HG03442 (cell line): ENCODE results near the gene CASP9.

Source experiments
- ATAC-seq: cut with Tn5 transposase; IDR thresholded peaks from one replicate; pipeline ENCODE4 v1.9.1; 2021; ENCODE audit warnings: mild to moderate bottlenecking, moderate library complexity; ENCODE audit not compliant: unreplicated experiment

CASP9 gene

DNA sequence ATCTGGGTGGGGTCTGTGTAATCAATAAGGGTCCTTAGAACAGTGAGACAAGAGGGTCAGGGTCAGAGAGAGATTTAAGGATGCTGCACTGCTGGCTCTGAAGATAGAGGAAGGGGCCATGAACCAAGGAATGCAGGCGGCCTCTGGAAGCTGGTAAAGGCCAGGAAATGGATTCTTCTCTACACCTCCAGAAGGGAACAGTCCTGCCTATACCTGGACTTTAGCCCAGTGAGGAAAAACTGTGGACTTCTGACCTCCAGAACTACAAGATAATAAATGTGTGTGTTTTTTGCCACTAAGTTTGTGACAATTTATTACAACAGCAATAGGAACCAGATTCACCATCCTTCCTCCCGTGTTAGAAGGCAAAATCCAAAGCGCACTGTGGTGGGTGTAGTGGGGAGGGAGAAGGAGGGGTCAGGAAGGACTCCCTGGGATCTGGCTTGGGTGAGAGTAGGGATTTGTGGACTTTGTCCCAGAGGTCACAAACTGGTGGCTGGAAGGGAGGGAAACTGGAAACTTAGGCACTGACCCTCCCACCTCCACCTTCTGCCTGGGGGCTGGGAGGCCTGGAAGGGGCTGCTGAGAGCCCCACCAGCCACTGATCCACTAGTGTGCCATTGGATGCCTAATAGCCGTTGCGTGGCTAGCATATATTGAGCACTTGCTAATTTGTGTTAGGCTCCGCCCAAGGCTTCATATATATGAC lies 72.8 kb downstream of the CASP9 start:
- no peak for ATAC-seq

DNA sequence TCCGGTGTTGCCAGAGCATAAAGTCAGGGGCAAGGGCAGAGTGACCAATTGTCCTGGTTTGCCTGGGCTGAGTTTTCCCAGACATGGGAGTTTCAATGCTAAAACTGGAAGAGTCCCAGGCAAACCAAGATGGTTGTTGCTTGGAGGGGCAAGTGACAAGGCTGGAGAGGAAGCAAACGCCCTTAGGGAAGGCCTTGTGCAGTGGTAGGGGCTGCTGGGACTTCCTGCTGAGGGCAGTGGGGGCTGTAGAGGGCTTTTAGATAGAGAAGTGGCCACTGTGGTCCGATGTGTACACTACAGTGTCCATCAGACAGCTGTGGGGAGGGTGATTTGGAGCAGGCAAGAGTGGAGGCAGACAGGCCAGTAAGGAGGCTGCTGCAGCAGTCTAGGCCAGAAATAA lies 74.4 kb downstream of the CASP9 start:
- ATAC-seq: no peak

DNA sequence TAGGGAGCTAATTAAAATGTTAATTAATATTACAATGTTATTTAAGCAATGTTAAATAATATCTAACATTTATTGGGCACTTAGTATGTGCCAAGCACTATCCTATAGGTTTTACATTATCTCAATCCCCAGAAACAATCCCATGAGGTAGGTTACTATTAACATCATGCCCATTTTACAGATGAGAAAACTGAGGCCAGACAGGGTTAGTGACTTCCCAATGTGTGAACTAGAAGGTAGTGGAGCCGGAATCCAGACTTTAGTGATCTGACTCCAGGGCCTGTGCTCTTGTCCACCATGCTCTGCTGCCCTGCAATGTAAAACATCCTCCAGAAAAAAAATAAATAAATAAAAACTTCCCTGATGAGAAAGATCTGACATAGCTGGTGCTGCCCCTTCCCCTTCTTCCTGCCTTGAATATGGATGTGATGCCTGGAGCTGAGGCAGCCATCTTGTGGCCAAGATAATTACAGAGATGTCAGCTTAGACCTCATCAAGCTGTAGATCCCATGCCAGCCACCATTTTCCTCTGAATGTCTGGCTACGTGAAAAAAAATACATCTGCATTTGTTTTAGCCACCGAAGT lies 75.0 kb downstream of the CASP9 start:
- no peak for ATAC-seq

DNA sequence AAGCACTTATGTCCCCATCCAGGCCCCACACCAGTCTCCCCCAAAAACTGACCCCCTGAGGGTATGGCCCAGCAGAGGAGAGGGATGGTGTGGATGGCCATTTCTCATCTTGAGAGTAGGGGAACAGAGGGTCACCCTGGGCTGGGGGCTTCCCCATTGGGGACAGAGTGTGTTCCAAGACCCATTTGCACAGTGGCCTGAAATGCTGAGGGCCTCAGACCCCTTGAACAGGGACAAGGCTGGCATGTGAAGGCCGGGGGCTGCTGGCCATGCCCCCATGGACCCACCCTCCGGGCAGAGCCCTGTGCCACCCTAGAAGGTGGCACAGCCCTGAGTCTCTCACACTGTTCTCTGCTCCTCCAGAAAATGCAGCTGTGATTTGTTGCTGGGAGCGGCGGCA lies 77.8 kb downstream of the CASP9 start:
- no peak for ATAC-seq

DNA sequence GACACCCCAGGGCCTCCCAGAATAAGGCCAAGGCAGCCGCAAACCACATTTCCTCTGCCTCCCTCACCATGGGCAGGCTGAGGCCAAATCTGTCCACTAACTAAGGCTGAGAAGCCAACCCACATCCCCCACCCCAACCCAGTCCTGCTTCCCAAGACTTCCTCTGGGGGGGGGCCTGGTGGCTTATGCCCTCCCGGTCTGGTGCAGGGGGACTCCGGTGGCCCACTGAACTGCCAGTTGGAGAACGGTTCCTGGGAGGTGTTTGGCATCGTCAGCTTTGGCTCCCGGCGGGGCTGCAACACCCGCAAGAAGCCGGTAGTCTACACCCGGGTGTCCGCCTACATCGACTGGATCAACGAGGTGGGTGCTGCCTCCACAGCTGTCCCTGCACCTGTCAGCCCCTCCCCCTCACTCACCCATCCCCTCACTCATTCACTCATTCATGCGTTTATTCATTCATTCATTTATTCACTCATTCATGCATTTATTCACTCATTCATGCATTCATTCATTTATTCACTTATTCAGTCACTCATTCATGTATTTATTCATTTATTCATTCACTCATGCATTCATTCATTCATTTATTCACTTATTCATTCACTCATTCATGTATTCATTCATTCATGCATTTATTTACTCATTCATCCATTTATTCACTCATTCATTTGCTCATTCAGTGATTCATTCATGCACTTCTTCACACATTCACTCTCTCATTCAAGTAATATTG lies 78.5 kb downstream of the CASP9 start:
- ATAC-seq: no peak

DNA sequence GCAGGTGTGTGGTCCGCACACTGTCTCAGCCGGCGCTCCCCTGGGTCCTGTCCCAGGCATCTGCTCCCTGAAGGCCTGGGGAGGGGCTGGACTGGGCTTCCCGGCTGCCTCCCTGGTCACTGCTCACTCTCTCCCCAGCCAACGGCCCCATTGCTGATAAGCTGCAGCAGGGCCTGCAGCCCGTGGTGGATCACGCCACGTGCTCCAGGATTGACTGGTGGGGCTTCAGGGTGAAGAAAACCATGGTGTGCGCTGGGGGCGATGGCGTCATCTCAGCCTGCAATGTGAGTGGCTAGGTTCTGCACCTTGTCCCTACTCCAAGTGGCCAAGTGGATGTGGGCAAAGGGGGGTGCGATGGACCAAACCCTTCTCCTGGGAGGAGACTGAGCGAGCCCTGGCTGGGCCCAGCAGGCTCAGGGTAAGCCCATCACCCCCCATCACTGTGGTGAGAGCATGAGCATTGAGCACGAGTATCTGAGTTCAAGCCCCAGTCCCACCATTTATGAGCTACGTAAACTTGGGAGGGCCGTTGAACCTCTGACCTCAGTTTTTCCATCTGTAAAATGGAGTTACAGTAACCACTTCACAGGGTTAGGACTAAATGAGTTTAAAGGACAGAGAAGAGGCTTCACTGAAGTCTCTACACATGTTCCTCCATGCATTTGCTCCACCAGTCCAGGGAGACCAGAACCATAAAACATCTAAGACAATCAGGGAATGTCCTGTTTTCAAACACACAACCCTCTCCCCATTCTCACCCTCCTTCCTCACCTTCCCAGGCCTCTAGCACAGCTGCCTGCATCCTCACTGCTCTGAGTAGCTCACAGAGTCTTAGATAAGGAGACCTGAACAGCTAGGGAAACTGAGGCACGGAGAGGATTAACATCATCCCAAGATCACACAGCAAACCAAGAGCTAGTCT lies 79.3 kb downstream of the CASP9 start:
- ATAC-seq: no peak

DNA sequence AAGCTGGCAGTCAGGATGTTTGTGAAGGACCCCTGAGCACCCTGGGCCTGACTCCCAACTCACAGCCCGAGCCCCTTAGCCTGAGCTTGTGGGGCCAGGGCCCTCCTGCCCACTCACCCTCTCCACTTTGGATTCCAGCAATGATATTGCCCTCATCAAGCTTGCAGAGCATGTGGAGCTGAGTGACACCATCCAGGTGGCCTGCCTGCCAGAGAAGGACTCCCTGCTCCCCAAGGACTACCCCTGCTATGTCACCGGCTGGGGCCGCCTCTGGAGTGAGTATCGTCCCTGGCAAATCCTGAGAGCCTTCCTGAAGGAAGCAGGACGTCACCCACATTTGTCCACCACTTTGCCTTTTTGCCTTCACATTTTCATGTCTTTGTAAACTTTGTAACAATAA lies 80.7 kb downstream of the CASP9 start:
- no peak for ATAC-seq

DNA sequence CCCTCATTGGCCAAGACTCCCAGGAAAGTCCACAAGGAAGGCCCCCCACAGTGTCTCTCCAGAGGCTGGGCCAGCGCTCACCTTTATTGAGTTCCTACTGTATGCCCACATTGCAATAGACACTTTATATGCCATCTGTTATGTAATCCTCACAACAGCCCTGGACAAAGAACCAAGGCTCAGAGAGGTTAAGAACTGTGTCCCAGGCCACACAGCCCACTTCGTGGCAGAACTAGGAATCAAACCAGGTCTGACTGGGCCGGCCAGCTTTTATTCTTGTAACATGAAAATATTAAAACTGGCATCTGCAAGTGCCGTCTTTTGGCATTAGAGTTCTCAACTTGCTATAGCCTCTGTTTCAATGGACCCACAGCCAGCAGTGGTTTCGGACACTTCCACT lies 81.3 kb downstream of the CASP9 start:
- ATAC-seq: no peak

DNA sequence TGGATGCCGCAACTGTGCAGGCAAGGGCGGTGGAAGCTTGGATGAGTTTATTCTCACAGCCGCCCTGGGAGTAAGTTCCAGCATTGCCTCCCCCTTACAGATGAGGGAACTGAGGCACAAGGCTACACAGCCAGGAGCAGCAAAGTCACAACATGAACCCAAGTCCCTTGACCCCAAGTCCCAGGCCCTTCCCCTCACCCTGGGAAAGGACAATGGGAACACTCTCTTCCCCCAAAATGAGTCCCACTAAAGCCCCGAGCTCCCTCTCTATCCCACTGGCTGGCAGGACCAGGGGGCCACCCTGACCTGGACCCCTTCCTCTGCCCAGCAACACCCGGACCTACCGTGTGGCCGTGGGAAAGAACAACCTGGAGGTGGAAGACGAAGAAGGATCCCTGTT lies 81.9 kb downstream of the CASP9 start:
- no peak for ATAC-seq
